IMR-90 (cell line): ENCODE measurements around the gene RNFT2. TPM values are rescaled to one million over a fixed set of nuclear protein-coding genes. Genes with fewer than 3 reads are reported as not detected.

Source experiments
- ATAC-seq: fragments of 200-7000 bp; cut with Tn5 transposase; 2 replicates; pipeline ENCODE4 v1.9.1; 2020; ENCODE audit warnings: low read depth, mild to moderate bottlenecking, moderate library complexity
- BruUV-seq: library from RNA; stranded (reverse); fragments of 400-500 nt; replicated peaks from 2 replicates; lab custom pipeline; 2021; lab: Mats Ljungman, UMichigan
- CTCF ChIA-PET: fragments of 300-600 bp; formaldehyde crosslinking; extraction: SDS; loops from one replicate; lab custom pipeline; 2021; ENCODE audit warnings: antibody characterized with exemption; lab: Yijun Ruan, JAX
- POLR2A ChIA-PET: fragments of 300-600 bp; sonication (Branson Sonifier 250); formaldehyde crosslinking; loops from one replicate; lab custom pipeline; 2022; ENCODE audit warnings: antibody characterized with exemption; ENCODE audit not compliant: unreplicated experiment; lab: Charles Lee
- DNase-seq: peaks from one replicate; pipeline ENCODE4 v3.0.0; 2013
- H2AFZ ChIP-seq: replicated peaks from 2 replicates; pipeline ENCODE3; 2013; ENCODE audit warnings: low read length, mild to moderate bottlenecking; ENCODE audit not compliant: poor library complexity
- H2AK5ac ChIP-seq: 2 replicates; pipeline ENCODE4 v1.6.1; 2013; ENCODE audit warnings: low read depth, low read length, inconsistent platforms
- H2AK9ac ChIP-seq: replicated peaks from 2 replicates; pipeline ENCODE3; 2013; ENCODE audit warnings: mild to moderate bottlenecking, low read depth, low read length, moderate library complexity; ENCODE audit not compliant: poor library complexity
- H2BK120ac ChIP-seq: 2 replicates; pipeline ENCODE4 v1.6.1; 2013; ENCODE audit warnings: low read depth, low read length, inconsistent platforms
- H2BK15ac ChIP-seq: 3 replicates; pipeline ENCODE4 v1.6.1; 2013; ENCODE audit warnings: low read depth, low read length, inconsistent platforms
- H2BK20ac ChIP-seq: 2 replicates; pipeline ENCODE4 v1.6.1; 2013; ENCODE audit warnings: low read depth, mild to moderate bottlenecking, inconsistent platforms, low read length, moderate library complexity
- H2BK5ac ChIP-seq: 2 replicates; pipeline ENCODE4 v1.6.1; 2013; ENCODE audit warnings: mild to moderate bottlenecking, low read depth, low read length, inconsistent platforms; ENCODE audit not compliant: poor library complexity, severe bottlenecking
- H3K14ac ChIP-seq: replicated peaks from 2 replicates; pipeline ENCODE4 v1.6.1; 2013; ENCODE audit warnings: low read depth, low read length, inconsistent platforms
- H3K18ac ChIP-seq: 2 replicates; pipeline ENCODE4 v1.6.1; 2013; ENCODE audit warnings: low read depth, low read length, control low read depth
- H3K23ac ChIP-seq: 2 replicates; pipeline ENCODE4 v1.6.1; 2013; ENCODE audit warnings: low read depth, low read length, inconsistent platforms
- H3K27ac ChIP-seq: 2 replicates; pipeline ENCODE4 v1.5.1; 2013; ENCODE audit warnings: mild to moderate bottlenecking, control low read depth, low read length; ENCODE audit not compliant: insufficient read depth
- H3K27me3 ChIP-seq: 2 replicates; pipeline ENCODE4 v1.6.1; 2013; ENCODE audit warnings: low read length; ENCODE audit not compliant: control insufficient read depth, insufficient read depth
- H3K36me3 ChIP-seq: 2 replicates; pipeline ENCODE4 v1.6.1; 2013; ENCODE audit warnings: low read length, mixed read lengths; ENCODE audit not compliant: control insufficient read depth, insufficient read depth
- H3K4ac ChIP-seq: 2 replicates; pipeline ENCODE4 v1.6.1; 2013; ENCODE audit warnings: low read depth, low read length, inconsistent platforms
- H3K4me1 ChIP-seq: 2 replicates; pipeline ENCODE4 v1.6.1; 2013; ENCODE audit warnings: low read length, mixed read lengths; ENCODE audit not compliant: control insufficient read depth, insufficient read depth
- H3K4me2 ChIP-seq: 2 replicates; pipeline ENCODE4 v1.6.1; 2013; ENCODE audit warnings: low read depth, mild to moderate bottlenecking, control low read depth, low read length, moderate library complexity
- H3K4me3 ChIP-seq: 2 replicates; pipeline ENCODE4 v1.5.1; 2013; ENCODE audit warnings: low read depth, mild to moderate bottlenecking, control low read depth, low read length, moderate library complexity; ENCODE audit not compliant: insufficient read depth
- H3K56ac ChIP-seq: 2 replicates; pipeline ENCODE4 v1.6.1; 2013; ENCODE audit warnings: low read length, inconsistent platforms; ENCODE audit not compliant: insufficient read depth; ENCODE audit errors: extremely low read depth
- H3K79me1 ChIP-seq, 2 experiments: 2 replicates each; pipeline ENCODE4 v1.6.1; 2013; ENCODE audit warnings: low read length in 2 of 2, inconsistent platforms in 1 of 2, low read depth in 1 of 2
- H3K9ac ChIP-seq: 2 replicates; pipeline ENCODE4 v1.6.1; 2013; ENCODE audit warnings: low read depth, low read length, control low read depth
- H3K9me1 ChIP-seq: 2 replicates; pipeline ENCODE4 v1.6.1; 2013; ENCODE audit warnings: low read length, inconsistent platforms; ENCODE audit not compliant: insufficient read depth
- H3K9me3 ChIP-seq: 2 replicates; pipeline ENCODE4 v1.6.1; 2013; ENCODE audit warnings: low read length; ENCODE audit not compliant: control insufficient read depth, insufficient read depth
- H4K20me1 ChIP-seq: 2 replicates; pipeline ENCODE4 v1.6.1; 2013; ENCODE audit warnings: low read length, inconsistent platforms; ENCODE audit not compliant: insufficient read depth
- H4K5ac ChIP-seq: 2 replicates; pipeline ENCODE4 v1.6.1; 2013; ENCODE audit warnings: mild to moderate bottlenecking, low read depth, low read length, control low read depth
- H4K8ac ChIP-seq, 2 experiments: 2 replicates each; pipeline ENCODE4 v1.6.1; 2013; ENCODE audit warnings: low read depth in 2 of 2, low read length in 2 of 2, control low read depth in 1 of 2, inconsistent platforms in 1 of 2
- H4K91ac ChIP-seq: 2 replicates; pipeline ENCODE4 v1.6.1; 2013; ENCODE audit warnings: low read depth, low read length, inconsistent platforms; ENCODE audit not compliant: insufficient read depth
- CEBPB ChIP-seq: IDR thresholded peaks from 2 replicates; pipeline ENCODE4 v1.6.1; 2012; ENCODE audit warnings: low read depth, low read length, improper control_type of control experiment
- POLR2A ChIP-seq: IDR thresholded peaks from 2 replicates; pipeline ENCODE4 v1.6.1; 2012; ENCODE audit warnings: mild to moderate bottlenecking, low read depth, low read length
- RAD21 ChIP-seq: IDR thresholded peaks from 2 replicates; pipeline ENCODE4 v1.6.1; 2012; ENCODE audit warnings: low read length, improper control_type of control experiment
- SMC3 ChIP-seq: fragments of 150-350 bp; IDR thresholded peaks from 2 replicates; pipeline ENCODE4 v1.6.1; 2016; ENCODE audit warnings: low read depth, mild to moderate bottlenecking, antibody characterized with exemption, low read length, moderate library complexity
- WGBS, 2 experiments: methylation state at CpG; one replicate each; pipeline versions ENCODE4 v1.1.5 to v1.1.7; 2013; ENCODE audit warnings: missing lambda C conversion rate in 2 of 2; ENCODE audit not compliant: insufficient read length in 1 of 2; ENCODE audit errors: extremely low coverage in 2 of 2; 5-methylcytosine and 5-hydroxymethylcytosine counted together
- dilution Hi-C: fragments of 300-500 bp; cut with HindIII; formaldehyde crosslinking; loops from one replicate; pipeline ENCODE4 v1.14.3; 2018; ENCODE audit warnings: low sequenced_read_pairs; ENCODE audit not compliant: unreplicated experiment
- in situ Hi-C: fragments of 300-500 bp; cut with MboI; formaldehyde crosslinking; loops from 3 replicates; pipeline ENCODE4 v1.14.3; 2019; ENCODE audit warnings: low sequenced_read_pairs, inconsistent platforms, mixed read lengths
- intact Hi-C: fragments of 100-400 bp; cut with micrococcal nuclease; formaldehyde crosslinking; loops from 2 replicates; pipeline ENCODE4 v1.10.0; 2022
- polyA plus RNA-seq, 3 experiments: library from polyadenylated mRNA; depleted of rRNA; stranded (reverse); fragments of >200 nt; gene quantifications; 2 replicates each; pipeline ENCODE4 v1.2.3, GENCODE V29; 2012; ENCODE audit warnings: low replicate concordance in 1 of 3
- total RNA-seq: library from RNA; depleted of rRNA; stranded (reverse); fragments of >200 nt; gene quantifications from 2 replicates; pipeline ENCODE4 v1.2.3, GENCODE V29; 2012

Gene RNFT2
- total and polyA plus RNA-seq, 2 of the 4 experiments (the other 2 are of a cell fraction), result 1.6 to 2.3 TPM

DNA sequence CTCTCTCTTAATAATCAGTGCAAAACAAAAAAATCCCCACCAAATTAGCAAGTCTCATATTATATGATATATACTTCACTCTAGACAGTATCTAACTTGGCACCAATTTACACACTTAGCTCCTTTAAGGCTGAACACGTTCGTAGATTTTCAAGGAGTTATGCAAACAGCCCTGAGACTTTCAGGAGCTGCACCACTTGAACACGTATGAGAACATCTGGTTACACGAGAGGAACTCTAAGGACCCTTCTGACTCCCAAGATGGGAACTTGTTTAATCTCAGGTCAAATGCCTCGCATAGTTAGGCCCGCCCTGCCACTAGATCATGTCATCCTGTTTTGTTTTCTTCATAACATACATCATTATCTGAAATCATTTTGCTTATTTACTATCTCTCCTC is 10.2 kb upstream of the RNFT2 start:
- no peak overlapping the region for H3K14ac ChIP-seq
- peaks cover 20% of the 10 kb centered on the region; the same call in 1 of the 2 replicates for H4K20me1 ChIP-seq
- no peaks in the 10 kb centered on the region for H3K27me3 ChIP-seq
- peaks cover 15% of the 10 kb centered on the region for H3K9me1 ChIP-seq
- H3K4me2 ChIP-seq, result no peak overlapping the region
- no peak overlapping the region for H2BK20ac ChIP-seq
- H2BK5ac ChIP-seq, result no peak overlapping the region
- no peak overlapping the region for H2BK15ac ChIP-seq
- no peak overlapping the region for H3K9ac ChIP-seq
- no peak overlapping the region for H2AK9ac ChIP-seq
- DNase-seq, result no peak
- H3K9me3 ChIP-seq, result no peaks in the 10 kb centered on the region
- no TSS peak for BruUV-seq
- POLR2A ChIA-PET, result no interaction called here
- no peak overlapping the region for H2AFZ ChIP-seq
- H4K8ac ChIP-seq, result no peak overlapping the region
- ATAC-seq, result no peak
- no peak overlapping the region for H3K18ac ChIP-seq
- no peak overlapping the region for H2BK120ac ChIP-seq
- dilution Hi-C loops, result no loop called here
- in situ Hi-C loops, result no loop called here
- H3K4me1 ChIP-seq, result no peaks in the 10 kb centered on the region
- no peak overlapping the region for H4K5ac ChIP-seq
- H4K91ac ChIP-seq, result no peak overlapping the region
- 51% methylated on average over 4 of the region's 6 CpGs; no CpG with 5 or more reads in 1 of the 2 experiments for WGBS, 2 experiments
- H3K4ac ChIP-seq, result no peak overlapping the region
- TF ChIP-seq POLR2A, result no peak
- no peak for TF ChIP-seq SMC3
- no peak for TF ChIP-seq RAD21
- no peak for TF ChIP-seq CEBPB
- H3K36me3 ChIP-seq, result peaks cover under 1% of the 10 kb centered on the region; the same call in 1 of the 2 replicates
- CTCF ChIA-PET, result interaction anchor here (1.1 to 1.3 kb wide), 2 partner anchors 12 to 18 kb away, joined by 3 to 4 read pairs; no protein-coding TSS in a partner anchor
- H3K27ac ChIP-seq, result no peak overlapping the region
- no peak overlapping the region for H3K56ac ChIP-seq
- intact Hi-C loops, result no loop called here
- H3K23ac ChIP-seq, result no peak overlapping the region
- H3K79me1 ChIP-seq, result peaks cover 43 to 47% of the 10 kb centered on the region in 2 experiments
- no peak overlapping the region for H3K4me3 ChIP-seq
- H2AK5ac ChIP-seq, result no peak overlapping the region
